A673 (cell line): ENCODE measurements around the gene VPS4B. TPM values are rescaled to one million over a fixed set of nuclear protein-coding genes. Genes with fewer than 3 reads are reported as not detected.

Experiments used
- BruUV-seq: library from RNA; stranded (reverse); fragments of 400-500 nt; replicated peaks from 2 replicates; lab custom pipeline; 2021; lab: Mats Ljungman, UMichigan
- CTCF ChIA-PET: fragments of 300-600 bp; sonication (Branson Sonifier 250); formaldehyde crosslinking; loops from one replicate; lab custom pipeline; 2022; ENCODE audit warnings: antibody characterized with exemption; lab: Charles Lee
- POLR2A ChIA-PET: fragments of 300-600 bp; sonication (Branson Sonifier 250); formaldehyde crosslinking; loops from one replicate; lab custom pipeline; 2022; ENCODE audit warnings: antibody characterized with exemption; ENCODE audit not compliant: low non-redundant PET; lab: Charles Lee
- DNase-seq: peaks from one replicate; pipeline ENCODE4 v3.0.0-alpha.2; 2015; ENCODE audit warnings: low spot score
- H3K27ac ChIP-seq: fragments of 200-600 bp; sonication (generic); 2 replicates; pipeline ENCODE4 v1.5.1; 2016; ENCODE audit warnings: mixed run types, low read depth, mild to moderate bottlenecking, mixed read lengths, antibody characterized with exemption, low read length; ENCODE audit not compliant: poor library complexity, severe bottlenecking
- H3K27me3 ChIP-seq: fragments of 200-600 bp; sonication (generic); replicated peaks from 2 replicates; pipeline ENCODE4 v1.6.1; 2017; ENCODE audit warnings: mixed run types, low read depth, mild to moderate bottlenecking, mixed read lengths, antibody characterized with exemption, low read length; ENCODE audit not compliant: insufficient read depth, poor library complexity
- H3K36me3 ChIP-seq: fragments of 200-600 bp; sonication (generic); 2 replicates; pipeline ENCODE4 v1.6.1; 2016; ENCODE audit warnings: mixed run types, mild to moderate bottlenecking, mixed read lengths, antibody characterized with exemption, low read length; ENCODE audit not compliant: insufficient read depth, poor library complexity, severe bottlenecking
- H3K4me1 ChIP-seq: fragments of 200-600 bp; sonication (generic); 2 replicates; pipeline ENCODE4 v1.6.1; 2017; ENCODE audit warnings: mixed run types, mild to moderate bottlenecking, mixed read lengths, antibody characterized with exemption, low read length; ENCODE audit not compliant: insufficient read depth, poor library complexity, severe bottlenecking
- H3K4me3 ChIP-seq: fragments of 200-600 bp; sonication (generic); 2 replicates; pipeline ENCODE4 v1.5.1; 2016; ENCODE audit warnings: low read depth, mixed run types, mild to moderate bottlenecking, mixed read lengths, low read length; ENCODE audit not compliant: poor library complexity, severe bottlenecking
- H3K9me3 ChIP-seq: fragments of 200-600 bp; sonication (generic); 2 replicates; pipeline ENCODE4 v1.6.1; 2016; ENCODE audit warnings: mixed run types, low read depth, mild to moderate bottlenecking, mixed read lengths, antibody characterized with exemption, low read length; ENCODE audit not compliant: poor library complexity, severe bottlenecking
- EZH2 ChIP-seq: fragments of 200-600 bp; sonication (generic); IDR thresholded peaks from 2 replicates; pipeline ENCODE4 v1.6.1; 2017; ENCODE audit warnings: borderline replicate concordance, low read depth, mild to moderate bottlenecking, mixed read lengths, antibody characterized with exemption, low read length; ENCODE audit not compliant: poor library complexity, severe bottlenecking
- intact Hi-C: fragments of 100-400 bp; cut with micrococcal nuclease; formaldehyde crosslinking; loops from one replicate; pipeline ENCODE4 v1.10.0; 2022; ENCODE audit not compliant: unreplicated experiment
- total RNA-seq: library from RNA; stranded (reverse); gene quantifications from 2 replicates; pipeline ENCODE4 v1.2.3, GENCODE V29; 2021
- TF ChIP-seq, protein P1 (sequence below): fragments of 300-800, 200-600 bp; sonication (generic); conservative IDR thresholded peaks from 2 replicates; pipeline ENCODE4 v1.5.1; 2017; ENCODE audit warnings: low read depth, mild to moderate bottlenecking, antibody characterized with exemption, low read length, moderate library complexity, mixed read lengths

The VPS4B gene
- total RNA-seq, 1 experiment from 2014 or later, result 94.8 TPM

DNA sequence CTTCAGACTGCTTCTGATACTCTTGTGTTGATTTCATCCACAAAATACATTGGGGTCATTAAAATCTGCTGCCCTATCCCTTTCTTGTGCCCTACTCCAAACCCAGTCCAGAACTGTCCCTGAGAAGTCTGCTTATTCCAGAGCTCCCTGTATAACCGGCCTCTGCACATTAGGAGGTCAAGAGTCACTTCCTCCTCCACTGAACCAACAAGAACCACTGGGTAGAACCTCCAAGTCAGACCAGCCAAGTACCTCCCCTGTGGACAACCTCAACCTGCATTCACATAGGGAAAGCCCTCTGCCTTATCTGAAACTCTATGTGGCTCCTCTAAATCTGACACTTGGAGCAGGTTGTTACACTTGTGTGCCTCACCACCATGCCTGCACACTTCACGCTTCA lies 77.4 kb downstream of the VPS4B start:
- POLR2A ChIA-PET, result no interaction called here

DNA sequence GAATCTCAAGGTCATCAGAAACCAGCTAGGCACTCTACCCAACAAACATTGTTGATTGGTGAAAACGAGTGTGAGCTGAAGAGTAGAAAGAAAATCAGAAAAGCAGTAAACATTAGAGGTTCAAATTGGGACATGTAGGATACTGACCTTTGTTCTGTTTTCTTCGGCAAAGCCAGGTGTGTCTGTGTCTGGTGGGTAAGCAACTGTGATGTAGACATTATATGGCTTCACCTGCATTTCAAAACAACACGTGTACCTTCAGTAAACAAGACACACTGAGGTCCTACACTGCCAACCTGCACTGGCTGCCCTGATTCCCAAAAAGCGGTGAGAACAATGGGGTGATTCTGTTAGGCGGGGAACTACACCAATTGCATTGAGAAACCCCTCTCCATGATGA lies 78.0 kb downstream of the VPS4B start:
- H3K9me3 ChIP-seq, result no peaks in the 10 kb centered on the region
- ChIA-PET POLR2A (no interaction called here), CTCF (no interaction called here)
- BruUV-seq, result no TSS peak
- no peaks in the 10 kb centered on the region for H3K27me3 ChIP-seq
- H3K27ac ChIP-seq, result peak overlapping the region; percentile 74
- H3K36me3 ChIP-seq, result peaks cover 100% of the 10 kb centered on the region
- no peak overlapping the region for H3K4me3 ChIP-seq
- DNase-seq, result no peak
- TF ChIP-seq, protein P1, sequence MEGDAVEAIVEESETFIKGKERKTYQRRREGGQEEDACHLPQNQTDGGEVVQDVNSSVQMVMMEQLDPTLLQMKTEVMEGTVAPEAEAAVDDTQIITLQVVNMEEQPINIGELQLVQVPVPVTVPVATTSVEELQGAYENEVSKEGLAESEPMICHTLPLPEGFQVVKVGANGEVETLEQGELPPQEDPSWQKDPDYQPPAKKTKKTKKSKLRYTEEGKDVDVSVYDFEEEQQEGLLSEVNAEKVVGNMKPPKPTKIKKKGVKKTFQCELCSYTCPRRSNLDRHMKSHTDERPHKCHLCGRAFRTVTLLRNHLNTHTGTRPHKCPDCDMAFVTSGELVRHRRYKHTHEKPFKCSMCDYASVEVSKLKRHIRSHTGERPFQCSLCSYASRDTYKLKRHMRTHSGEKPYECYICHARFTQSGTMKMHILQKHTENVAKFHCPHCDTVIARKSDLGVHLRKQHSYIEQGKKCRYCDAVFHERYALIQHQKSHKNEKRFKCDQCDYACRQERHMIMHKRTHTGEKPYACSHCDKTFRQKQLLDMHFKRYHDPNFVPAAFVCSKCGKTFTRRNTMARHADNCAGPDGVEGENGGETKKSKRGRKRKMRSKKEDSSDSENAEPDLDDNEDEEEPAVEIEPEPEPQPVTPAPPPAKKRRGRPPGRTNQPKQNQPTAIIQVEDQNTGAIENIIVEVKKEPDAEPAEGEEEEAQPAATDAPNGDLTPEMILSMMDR, result no peak
- TF ChIP-seq EZH2, result no peak
- H3K4me1 ChIP-seq, result peaks cover 50% of the 10 kb centered on the region
- intact Hi-C loops, result loop anchor here (10.0 kb wide), 1 partner anchor 161 kb away; no protein-coding TSS in a partner anchor

More for the DNA sequence above, 77.4 kb downstream of the VPS4B start:
- Histone ChIP-seq H3K9me3 (no peaks in the 10 kb centered on the region), H3K36me3 (peaks cover 100% of the 10 kb centered on the region), H3K4me3 (no peak overlapping the region), H3K4me1 (peaks cover 56% of the 10 kb centered on the region), H3K27ac (peak overlapping the region; percentile 74), H3K27me3 (no peaks in the 10 kb centered on the region)
- BruUV-seq, result no TSS peak
- no peak for TF ChIP-seq EZH2
- TF ChIP-seq, protein P1, result no peak
- no peak for DNase-seq
- CTCF ChIA-PET, result no interaction called here
- intact Hi-C loops, result loop anchor here (10.0 kb wide), 1 partner anchor 160 kb away; no protein-coding TSS in a partner anchor

DNA sequence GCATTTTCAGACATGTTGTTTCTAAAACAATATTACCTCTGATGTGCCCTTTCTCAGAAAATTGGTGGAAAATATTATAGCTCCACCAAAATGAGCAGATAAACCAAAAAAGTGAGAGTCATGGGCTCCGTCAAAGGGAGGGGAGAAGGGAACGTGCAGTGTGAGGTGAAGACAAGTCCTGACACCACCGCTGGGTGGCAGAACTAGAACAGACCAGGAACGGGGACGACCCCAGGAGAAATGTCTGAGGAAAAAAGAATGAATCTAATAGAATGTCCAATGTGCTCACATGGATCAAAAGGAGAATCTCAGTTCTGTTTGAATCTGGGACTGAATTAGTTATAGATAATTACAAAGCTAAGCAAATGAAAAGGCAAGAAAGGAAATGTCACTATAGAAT lies 80.1 kb downstream of the VPS4B start:
- intact Hi-C loops, result loop anchor here (1.0 to 10.0 kb wide), 2 partner anchors 97 to 163 kb away; no protein-coding TSS in a partner anchor
- no peaks in the 10 kb centered on the region for H3K27me3 ChIP-seq
- BruUV-seq, result no TSS peak
- TF ChIP-seq EZH2, result no peak
- TF ChIP-seq, protein P1, result peak; percentile 76
- H3K9me3 ChIP-seq, result no peaks in the 10 kb centered on the region
- H3K4me1 ChIP-seq, result peaks cover 45% of the 10 kb centered on the region
- POLR2A ChIA-PET, result interaction anchor here (0.7 kb wide), 1 partner anchor 14 kb away, joined by 6 read pairs; no protein-coding TSS in a partner anchor
- no peak overlapping the region for H3K4me3 ChIP-seq
- CTCF ChIA-PET, result no interaction called here
- peaks cover 100% of the 10 kb centered on the region for H3K36me3 ChIP-seq
- peak; percentile 87 for DNase-seq
- H3K27ac ChIP-seq, result peak overlapping the region; percentile 51
